Mucosa of stomach (tissue), 1 donor: ENCODE measurements around the gene TICAM2.

Experiments
- H3K27me3 ChIP-seq: one replicate; pipeline ENCODE4 v1.7.0; 2013; ENCODE audit warnings: mild to moderate bottlenecking, low read length; ENCODE audit not compliant: control insufficient read depth, insufficient read depth
- H3K36me3 ChIP-seq: one replicate; pipeline ENCODE4 v1.7.0; 2013; ENCODE audit warnings: low read length; ENCODE audit not compliant: control insufficient read depth, insufficient read depth
- H3K4me1 ChIP-seq: one replicate; pipeline ENCODE4 v1.7.0; 2013; ENCODE audit warnings: mild to moderate bottlenecking, low read length; ENCODE audit not compliant: control insufficient read depth, insufficient read depth
- H3K4me3 ChIP-seq: one replicate; pipeline ENCODE4 v1.7.0; 2013; ENCODE audit warnings: low read length
- H3K9ac ChIP-seq: one replicate; pipeline ENCODE4 v1.7.0; 2013; ENCODE audit warnings: mild to moderate bottlenecking, low read length, moderate library complexity
- H3K9me3 ChIP-seq: one replicate; pipeline ENCODE4 v1.7.0; 2013; ENCODE audit warnings: mild to moderate bottlenecking, low read length, moderate library complexity; ENCODE audit not compliant: control insufficient read depth
- donor health status: Pancreatic carcinoma.

TICAM2 gene

GRCh38 chr5:115600766-115601165 is 1.5 kb downstream of the TICAM2 start:
- no peaks in the 10 kb centered on the region for H3K27me3 ChIP-seq
- no peak overlapping the region for H3K4me3 ChIP-seq
- H3K9me3 ChIP-seq, result no peaks in the 10 kb centered on the region
- H3K4me1 ChIP-seq, result peaks cover 9% of the 10 kb centered on the region
- H3K9ac ChIP-seq, result no peak overlapping the region
- no peaks in the 10 kb centered on the region for H3K36me3 ChIP-seq

- H3K9ac ChIP-seq, result no peak overlapping the region
- H3K36me3 ChIP-seq, result no peaks in the 10 kb centered on the region
- no peaks in the 10 kb centered on the region for H3K9me3 ChIP-seq
- H3K27me3 ChIP-seq, result no peaks in the 10 kb centered on the region
- no peak overlapping the region for H3K4me3 ChIP-seq
- H3K4me1 ChIP-seq, result peaks cover 9% of the 10 kb centered on the region
Measured at GRCh38 chr5:115599924-115600323, 2.4 kb downstream of the TICAM2 start.

GRCh38 chr5:115599502-115599901 is 2.8 kb downstream of the TICAM2 start:
- Histone ChIP-seq H3K4me1 (peaks cover 9% of the 10 kb centered on the region), H3K27me3 (no peaks in the 10 kb centered on the region), H3K36me3 (no peaks in the 10 kb centered on the region), H3K9ac (no peak overlapping the region), H3K9me3 (no peaks in the 10 kb centered on the region), H3K4me3 (no peak overlapping the region)

GRCh38 chr5:115594128-115595047 is 7.9 kb downstream of the TICAM2 start:
- H3K9me3 ChIP-seq, result no peaks in the 10 kb centered on the region
- H3K36me3 ChIP-seq, result no peaks in the 10 kb centered on the region
- no peak overlapping the region for H3K4me3 ChIP-seq
- H3K9ac ChIP-seq, result no peak overlapping the region
- H3K27me3 ChIP-seq, result no peaks in the 10 kb centered on the region
- no peaks in the 10 kb centered on the region for H3K4me1 ChIP-seq

GRCh38 chr5:115589043-115589442 is 13.2 kb downstream of the TICAM2 start:
- Histone ChIP-seq H3K4me3 (no peak overlapping the region), H3K36me3 (no peaks in the 10 kb centered on the region), H3K4me1 (no peaks in the 10 kb centered on the region), H3K9ac (no peak overlapping the region), H3K9me3 (no peaks in the 10 kb centered on the region), H3K27me3 (no peaks in the 10 kb centered on the region)

- Histone ChIP-seq H3K4me1 (no peaks in the 10 kb centered on the region), H3K4me3 (no peak overlapping the region)
Measured at GRCh38 chr5:115588640-115589039, 13.6 kb downstream of the TICAM2 start.

GRCh38 chr5:115586525-115587146 is 15.6 kb downstream of the TICAM2 start:
- no peaks in the 10 kb centered on the region for H3K27me3 ChIP-seq
- no peaks in the 10 kb centered on the region for H3K36me3 ChIP-seq
- no peak overlapping the region for H3K4me3 ChIP-seq
- H3K9me3 ChIP-seq, result no peaks in the 10 kb centered on the region
- H3K9ac ChIP-seq, result no peak overlapping the region
- no peaks in the 10 kb centered on the region for H3K4me1 ChIP-seq

More at GRCh38 chr5:115588640-115589039, 13.6 kb downstream of the TICAM2 start:
- H3K36me3 ChIP-seq, result no peaks in the 10 kb centered on the region
- H3K9ac ChIP-seq, result no peak overlapping the region
- H3K9me3 ChIP-seq, result no peaks in the 10 kb centered on the region
- no peaks in the 10 kb centered on the region for H3K27me3 ChIP-seq

GRCh38 chr5:115585265-115585664 is 17.0 kb downstream of the TICAM2 start:
- no peak overlapping the region for H3K9ac ChIP-seq
- H3K4me1 ChIP-seq, result no peaks in the 10 kb centered on the region
- no peaks in the 10 kb centered on the region for H3K9me3 ChIP-seq
- H3K4me3 ChIP-seq, result no peak overlapping the region
- H3K36me3 ChIP-seq, result no peaks in the 10 kb centered on the region
- H3K27me3 ChIP-seq, result no peaks in the 10 kb centered on the region

- H3K4me3 ChIP-seq, result no peak overlapping the region
- no peaks in the 10 kb centered on the region for H3K27me3 ChIP-seq
- H3K4me1 ChIP-seq, result no peaks in the 10 kb centered on the region
- no peak overlapping the region for H3K9ac ChIP-seq
- no peaks in the 10 kb centered on the region for H3K9me3 ChIP-seq
- no peaks in the 10 kb centered on the region for H3K36me3 ChIP-seq
Measured at GRCh38 chr5:115584501-115584900, 17.8 kb downstream of the TICAM2 start.

- Histone ChIP-seq H3K9ac (no peak overlapping the region), H3K4me3 (no peak overlapping the region), H3K4me1 (no peaks in the 10 kb centered on the region), H3K9me3 (no peaks in the 10 kb centered on the region), H3K27me3 (no peaks in the 10 kb centered on the region), H3K36me3 (no peaks in the 10 kb centered on the region)
Measured at GRCh38 chr5:115583474-115583873, 18.8 kb downstream of the TICAM2 start.

GRCh38 chr5:115580941-115581340 is 21.3 kb downstream of the TICAM2 start:
- H3K4me3 ChIP-seq, result no peak overlapping the region
- H3K9ac ChIP-seq, result no peak overlapping the region
- H3K36me3 ChIP-seq, result no peaks in the 10 kb centered on the region
- no peaks in the 10 kb centered on the region for H3K27me3 ChIP-seq
- no peaks in the 10 kb centered on the region for H3K9me3 ChIP-seq
- H3K4me1 ChIP-seq, result no peaks in the 10 kb centered on the region

- Histone ChIP-seq H3K4me3 (no peak overlapping the region), H3K36me3 (no peaks in the 10 kb centered on the region), H3K27me3 (no peaks in the 10 kb centered on the region), H3K4me1 (no peaks in the 10 kb centered on the region), H3K9me3 (no peaks in the 10 kb centered on the region), H3K9ac (no peak overlapping the region)
Measured at GRCh38 chr5:115579747-115580173, 22.5 kb downstream of the TICAM2 start.
